A673 (cell line): Measurements from ENCODE around the gene MYH10. TPM values are rescaled to one million over a fixed set of nuclear protein-coding genes. Genes with fewer than 3 reads are reported as not detected.
A peak's percentile ranks its signal among the peaks of the same experiment; 100 is the strongest.

Experiments
- BruUV-seq: library from RNA; stranded (reverse); fragments of 400-500 nt; replicated peaks from 2 replicates; lab custom pipeline; 2021; lab: Mats Ljungman, UMichigan
- CTCF ChIA-PET: fragments of 300-600 bp; sonication (Branson Sonifier 250); formaldehyde crosslinking; loops from one replicate; lab custom pipeline; 2022; ENCODE audit warnings: antibody characterized with exemption; lab: Charles Lee
- POLR2A ChIA-PET: fragments of 300-600 bp; sonication (Branson Sonifier 250); formaldehyde crosslinking; loops from one replicate; lab custom pipeline; 2022; ENCODE audit warnings: antibody characterized with exemption; ENCODE audit not compliant: low non-redundant PET; lab: Charles Lee
- DNase-seq: peaks from one replicate; pipeline ENCODE4 v3.0.0-alpha.2; 2015; ENCODE audit warnings: low spot score
- H3K27ac ChIP-seq: fragments of 200-600 bp; sonication (generic); 2 replicates; pipeline ENCODE4 v1.5.1; 2016; ENCODE audit warnings: mixed run types, low read depth, mild to moderate bottlenecking, mixed read lengths, antibody characterized with exemption, low read length; ENCODE audit not compliant: poor library complexity, severe bottlenecking
- H3K27me3 ChIP-seq: fragments of 200-600 bp; sonication (generic); replicated peaks from 2 replicates; pipeline ENCODE4 v1.6.1; 2017; ENCODE audit warnings: mixed run types, low read depth, mild to moderate bottlenecking, mixed read lengths, antibody characterized with exemption, low read length; ENCODE audit not compliant: insufficient read depth, poor library complexity
- H3K36me3 ChIP-seq: fragments of 200-600 bp; sonication (generic); 2 replicates; pipeline ENCODE4 v1.6.1; 2016; ENCODE audit warnings: mixed run types, mild to moderate bottlenecking, mixed read lengths, antibody characterized with exemption, low read length; ENCODE audit not compliant: insufficient read depth, poor library complexity, severe bottlenecking
- H3K4me1 ChIP-seq: fragments of 200-600 bp; sonication (generic); 2 replicates; pipeline ENCODE4 v1.6.1; 2017; ENCODE audit warnings: mixed run types, mild to moderate bottlenecking, mixed read lengths, antibody characterized with exemption, low read length; ENCODE audit not compliant: insufficient read depth, poor library complexity, severe bottlenecking
- H3K4me3 ChIP-seq: fragments of 200-600 bp; sonication (generic); 2 replicates; pipeline ENCODE4 v1.5.1; 2016; ENCODE audit warnings: low read depth, mixed run types, mild to moderate bottlenecking, mixed read lengths, low read length; ENCODE audit not compliant: poor library complexity, severe bottlenecking
- H3K9me3 ChIP-seq: fragments of 200-600 bp; sonication (generic); 2 replicates; pipeline ENCODE4 v1.6.1; 2016; ENCODE audit warnings: mixed run types, low read depth, mild to moderate bottlenecking, mixed read lengths, antibody characterized with exemption, low read length; ENCODE audit not compliant: poor library complexity, severe bottlenecking
- CTCF ChIP-seq: fragments of 300-800, 200-600 bp; sonication (generic); conservative IDR thresholded peaks from 2 replicates; pipeline ENCODE4 v1.5.1; 2017; ENCODE audit warnings: low read depth, mild to moderate bottlenecking, antibody characterized with exemption, low read length, moderate library complexity, mixed read lengths
- EZH2 ChIP-seq: fragments of 200-600 bp; sonication (generic); IDR thresholded peaks from 2 replicates; pipeline ENCODE4 v1.6.1; 2017; ENCODE audit warnings: borderline replicate concordance, low read depth, mild to moderate bottlenecking, mixed read lengths, antibody characterized with exemption, low read length; ENCODE audit not compliant: poor library complexity, severe bottlenecking
- intact Hi-C: fragments of 100-400 bp; cut with micrococcal nuclease; formaldehyde crosslinking; loops from one replicate; pipeline ENCODE4 v1.10.0; 2022; ENCODE audit not compliant: unreplicated experiment
- total RNA-seq: library from RNA; stranded (reverse); gene quantifications from 2 replicates; pipeline ENCODE4 v1.2.3, GENCODE V29; 2021

MYH10 gene
- total RNA-seq, 1 experiment from 2014 or later: 129 TPM

- H3K4me3 ChIP-seq: peak overlapping the region; percentile 98
- no peaks in the 10 kb centered on the region for H3K36me3 ChIP-seq
- DNase-seq: no peak
- H3K4me1 ChIP-seq: peaks cover 24% of the 10 kb centered on the region
- TSS peak; percentile 53 for BruUV-seq
- no peaks in the 10 kb centered on the region for H3K27me3 ChIP-seq
- intact Hi-C loops: no loop called here
- CTCF ChIA-PET: interaction anchor here (0.6 kb wide), 1 partner anchor 1002 kb away, joined by 6 read pairs; no protein-coding TSS in a partner anchor
- no peak overlapping the region for H3K27ac ChIP-seq
- H3K9me3 ChIP-seq: no peaks in the 10 kb centered on the region
- POLR2A ChIA-PET: no interaction called here
- TF ChIP-seq EZH2 (no peak), CTCF (no peak)
These were observed 1.8 kb downstream of the MYH10 start for GRCh38 chr17:8628609-8629169.

- Histone ChIP-seq H3K9me3 (no peaks in the 10 kb centered on the region), H3K27me3 (no peaks in the 10 kb centered on the region), H3K4me3 (peak overlapping the region; percentile 98), H3K27ac (no peak overlapping the region), H3K4me1 (peaks cover 24% of the 10 kb centered on the region), H3K36me3 (no peaks in the 10 kb centered on the region)
- TF ChIP-seq EZH2 (no peak), CTCF (no peak)
- CTCF ChIA-PET: interaction anchor here (0.6 kb wide), 1 partner anchor 1002 kb away, joined by 6 read pairs; no protein-coding TSS in a partner anchor
- POLR2A ChIA-PET: no interaction called here
- no TSS peak for BruUV-seq
- DNase-seq: peak; percentile 21
- intact Hi-C loops: no loop called here
These were observed 2.4 kb downstream of the MYH10 start for GRCh38 chr17:8628172-8628571.

- no peaks in the 10 kb centered on the region for H3K27me3 ChIP-seq
- CTCF ChIA-PET: no interaction called here
- intact Hi-C loops: no loop called here
These were observed 6.9 kb downstream of the MYH10 start for GRCh38 chr17:8623591-8623990.

More at GRCh38 chr17:8623591-8623990, 6.9 kb downstream of the MYH10 start:
- no TSS peak for BruUV-seq
- H3K36me3 ChIP-seq: peaks cover 21% of the 10 kb centered on the region
- no peaks in the 10 kb centered on the region for H3K9me3 ChIP-seq
- DNase-seq: peak; percentile 14
- H3K27ac ChIP-seq: no peak overlapping the region
- H3K4me3 ChIP-seq: no peak overlapping the region
- no peak for TF ChIP-seq EZH2
- TF ChIP-seq CTCF: no peak
- POLR2A ChIA-PET: no interaction called here
- H3K4me1 ChIP-seq: peaks cover 21% of the 10 kb centered on the region
